Measurements from ENCODE around the gene ARHGAP15.

ARHGAP15 gene

DNA sequence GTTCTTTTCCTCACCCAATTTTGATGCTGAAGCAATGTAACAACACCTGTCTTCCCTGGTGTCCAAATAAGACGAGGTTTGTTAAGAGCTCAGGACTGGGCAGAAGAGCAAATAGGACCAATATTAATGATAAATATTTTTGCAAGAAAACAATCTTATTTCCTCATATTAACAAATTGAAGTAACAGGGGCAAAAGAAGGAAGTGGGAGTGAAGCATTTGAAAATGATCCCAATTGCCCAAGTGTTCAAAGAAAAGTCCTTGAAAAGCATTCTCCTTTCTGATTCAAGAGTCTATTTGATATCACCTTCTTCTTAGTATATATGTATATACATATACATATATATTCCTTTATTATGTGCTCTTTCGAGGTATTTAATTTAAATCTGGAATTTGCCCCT is 418.8 kb downstream of the ARHGAP15 start:
- no peak for DNase-seq

DNA sequence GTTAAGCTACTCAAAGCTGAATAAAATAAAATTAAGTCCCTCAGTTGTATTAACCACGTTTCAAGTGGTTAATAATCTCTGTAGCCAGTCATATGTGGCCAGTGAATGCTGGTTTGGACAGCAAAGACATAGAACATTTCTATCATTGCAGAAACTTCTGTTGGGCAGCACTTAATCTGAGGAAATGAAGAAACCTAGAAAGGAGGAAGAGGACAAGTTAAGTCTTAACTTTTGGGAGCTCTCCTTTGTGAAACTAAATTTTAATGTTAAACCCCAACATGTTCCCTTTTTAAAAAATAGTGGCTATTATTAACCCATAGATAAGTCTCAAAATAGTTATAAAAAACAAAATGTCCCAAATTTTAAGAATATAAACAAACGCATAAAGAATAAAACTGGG is 421.3 kb downstream of the ARHGAP15 start:
- DNase-seq = no peak

DNA sequence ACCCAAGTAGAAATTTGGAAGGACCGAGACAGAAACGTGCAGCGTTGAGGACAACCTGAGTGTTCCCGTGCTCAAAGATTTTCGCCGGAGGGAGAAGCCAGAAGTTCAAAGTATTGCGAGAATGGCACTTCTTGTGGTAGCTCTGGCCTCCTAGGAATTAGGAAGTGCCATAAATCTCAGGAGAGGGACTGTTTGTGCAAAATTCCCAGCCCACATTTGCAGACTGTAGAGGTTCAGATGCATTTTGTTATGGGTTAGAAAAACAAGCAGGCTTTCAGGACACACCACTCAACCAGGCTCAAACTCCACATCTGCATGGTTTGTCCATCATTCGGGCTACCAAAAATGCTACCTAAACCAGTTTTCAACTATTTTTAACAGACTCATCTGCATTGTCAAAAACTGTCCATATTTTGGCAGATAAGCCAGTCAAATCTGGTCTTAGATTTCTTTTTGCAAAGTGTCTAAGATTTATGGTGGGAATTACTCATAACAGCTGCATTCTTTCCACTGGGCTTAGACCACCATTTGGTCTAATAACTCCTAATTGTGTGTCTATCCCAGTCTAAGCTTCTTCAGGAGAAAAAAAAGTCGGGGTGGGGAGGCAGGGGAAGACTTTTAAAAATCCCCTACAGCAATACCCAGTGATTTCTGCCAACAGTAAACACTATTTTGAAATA is 422.9 kb downstream of the ARHGAP15 start:
- DNase-seq = no peak

DNA sequence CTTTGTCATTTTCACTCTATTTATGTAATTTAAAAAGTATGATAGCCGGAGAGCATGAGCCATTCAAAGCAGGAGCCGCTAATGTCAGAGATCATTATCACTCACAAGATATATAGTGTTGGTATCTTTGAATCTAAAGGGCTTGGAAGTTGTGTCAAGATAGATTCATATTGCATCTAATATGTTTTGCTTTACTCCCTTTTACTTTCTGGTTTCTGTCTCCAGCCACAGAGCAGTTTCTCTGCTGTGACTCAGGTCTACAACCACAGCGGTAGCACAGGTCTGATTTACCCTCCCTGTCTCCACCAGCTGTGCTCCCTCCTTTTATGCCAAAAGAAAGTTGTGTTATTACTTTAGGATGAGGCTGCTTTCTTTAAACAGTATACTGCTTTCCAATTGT is 424.0 kb downstream of the ARHGAP15 start:
- no peak for DNase-seq

DNA sequence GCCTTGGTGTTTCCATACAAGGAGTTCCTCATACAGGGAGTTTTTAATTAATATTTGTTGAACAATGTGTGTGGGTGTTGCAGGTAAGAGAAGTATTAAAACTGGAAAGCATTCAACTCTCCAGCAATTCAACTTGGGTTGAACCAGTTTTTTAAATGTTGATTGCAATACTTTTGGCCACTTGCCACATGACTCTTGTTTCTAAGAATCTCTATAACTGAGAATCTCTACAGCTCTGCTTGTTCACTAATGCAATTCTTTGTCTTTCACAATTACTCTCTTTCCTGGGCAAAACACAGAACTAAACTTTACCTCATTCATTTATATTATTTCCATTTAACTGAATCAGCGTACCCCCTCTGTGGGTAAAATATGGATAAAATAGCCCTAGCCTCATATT is 429.4 kb downstream of the ARHGAP15 start:
- no peak for DNase-seq

DNA sequence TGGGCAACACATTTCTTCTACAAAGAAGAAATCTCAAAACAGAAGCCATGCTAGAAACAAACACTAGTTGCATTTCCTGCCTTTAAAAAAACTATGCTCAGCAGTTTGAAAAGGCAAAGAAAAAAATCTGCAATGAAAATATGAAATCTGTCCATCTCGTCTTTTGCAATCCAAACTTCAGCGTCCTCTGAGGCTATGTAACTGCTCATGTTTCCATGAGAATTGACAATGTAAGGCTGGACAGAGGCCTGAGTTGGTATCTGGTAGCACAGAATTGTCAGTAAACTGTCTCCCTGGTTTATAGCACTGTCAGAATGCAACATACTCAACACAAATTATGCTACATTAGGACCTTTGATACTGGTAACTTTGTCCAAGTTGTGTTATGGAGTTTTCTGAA is 429.9 kb downstream of the ARHGAP15 start:
- no peak for DNase-seq

DNA sequence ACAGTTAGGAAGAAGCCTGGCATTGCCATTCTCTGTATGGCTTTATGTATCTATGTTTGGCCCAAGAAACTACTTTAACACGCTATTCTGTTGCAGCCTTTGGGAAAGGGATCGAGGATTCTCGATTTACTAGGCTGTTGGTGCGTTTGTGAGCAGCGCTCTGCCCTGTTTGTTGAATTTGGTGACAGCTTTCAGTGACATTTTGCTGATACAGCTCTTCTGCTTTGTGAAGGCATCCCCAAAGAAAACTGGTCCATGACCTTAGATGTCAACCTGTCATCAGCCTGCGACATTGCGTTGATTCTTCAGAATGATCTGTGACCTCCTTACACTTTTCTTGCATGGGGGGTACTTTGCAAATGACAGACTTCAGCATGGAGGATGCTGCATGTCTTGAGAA is 431.5 kb downstream of the ARHGAP15 start:
- DNase-seq = no peak

DNA sequence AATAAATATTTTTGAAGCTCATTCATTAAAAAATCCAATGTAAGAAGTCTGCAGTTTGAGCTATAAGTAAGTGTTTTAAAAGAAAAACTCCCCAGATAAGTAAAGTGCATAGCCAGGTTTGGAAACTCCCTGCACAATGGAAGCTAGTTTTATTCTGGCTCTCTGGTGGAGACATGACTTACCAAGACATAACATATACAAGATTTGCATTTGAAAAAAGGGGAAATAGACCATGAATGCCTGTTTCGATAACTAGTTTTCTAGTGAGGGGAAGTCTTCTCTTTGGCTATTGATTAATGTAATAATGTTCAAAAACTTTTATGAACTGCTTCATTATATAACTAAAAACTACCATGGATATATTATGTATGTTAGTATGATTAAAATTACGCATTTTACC is 435.2 kb downstream of the ARHGAP15 start:
- no peak for DNase-seq

DNA sequence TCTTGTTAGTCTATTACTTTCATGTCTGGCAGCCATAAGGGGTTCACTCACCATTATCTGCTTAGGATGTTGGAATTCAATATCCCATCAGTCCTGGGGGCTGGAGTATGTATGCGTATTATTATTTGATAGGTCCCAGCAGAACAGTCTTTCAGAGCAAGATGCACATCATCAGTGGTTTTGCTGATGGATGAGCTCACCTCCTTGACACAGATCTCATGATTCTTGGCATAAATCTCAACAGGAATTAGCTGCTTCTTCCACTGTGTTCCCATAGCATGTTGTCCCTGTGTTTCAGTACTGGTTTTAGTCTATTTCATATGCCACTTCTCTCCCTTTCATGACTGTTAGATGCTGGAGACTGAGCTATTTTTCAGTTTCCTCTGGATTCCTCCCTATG is 442.5 kb downstream of the ARHGAP15 start:
- DNase-seq = no peak

DNA sequence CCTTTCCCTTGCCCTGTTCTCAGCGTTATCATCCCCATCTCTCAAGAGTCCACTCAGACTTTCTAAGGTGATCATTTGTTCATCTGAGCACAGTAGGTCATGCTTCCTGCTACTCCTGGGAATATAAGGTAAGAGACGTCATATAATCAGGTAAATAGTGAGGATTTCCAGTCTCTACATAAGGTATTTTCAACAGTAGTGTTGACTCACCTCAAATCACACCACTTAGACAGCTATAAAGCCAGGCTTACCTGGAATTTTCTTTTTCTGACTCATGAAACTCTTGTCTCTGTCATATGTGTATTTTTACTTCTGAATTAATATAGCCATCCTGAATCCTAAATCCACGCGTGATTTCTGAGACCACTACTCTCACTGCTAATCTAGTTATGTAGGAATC is 443.2 kb downstream of the ARHGAP15 start:
- no peak for DNase-seq

DNA sequence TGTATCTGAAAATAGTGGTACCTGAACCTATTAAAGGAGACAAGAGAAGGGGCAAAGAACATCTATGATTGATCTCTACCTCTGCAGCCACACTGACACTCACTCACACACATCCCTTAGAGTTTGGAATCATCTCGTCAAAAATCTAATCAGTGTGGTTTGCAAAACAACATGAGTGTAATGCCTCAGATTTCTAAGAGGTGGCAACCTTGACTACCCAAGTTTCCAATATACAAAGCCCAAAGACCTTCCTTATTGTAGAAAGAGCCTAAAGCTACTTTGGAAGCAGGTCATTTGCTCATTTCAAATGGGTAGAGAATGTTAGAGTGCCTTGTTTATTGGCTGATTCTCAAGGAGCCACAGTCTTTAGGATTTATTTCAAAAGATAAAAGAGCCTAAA is 444.9 kb downstream of the ARHGAP15 start:
- no peak for DNase-seq

DNA sequence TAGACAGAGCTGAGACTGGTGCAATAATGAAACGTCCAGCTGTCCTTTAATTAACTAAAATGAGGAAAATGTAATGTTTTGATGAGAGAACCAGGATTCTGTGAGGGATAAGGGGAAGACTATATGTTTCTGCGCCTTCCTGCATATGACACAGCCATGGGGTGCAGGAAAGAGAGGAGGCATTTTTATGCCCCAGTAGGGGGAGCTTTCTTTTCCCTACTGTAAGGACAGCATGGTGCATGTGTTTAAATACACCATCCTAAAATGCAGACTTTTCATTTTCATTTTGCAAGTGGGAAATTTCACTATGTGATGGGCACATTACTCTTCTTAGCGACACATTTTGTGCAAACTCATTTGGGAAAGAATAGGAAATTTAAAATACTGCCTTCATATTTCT is 446.1 kb downstream of the ARHGAP15 start:
- no peak for DNase-seq

DNA sequence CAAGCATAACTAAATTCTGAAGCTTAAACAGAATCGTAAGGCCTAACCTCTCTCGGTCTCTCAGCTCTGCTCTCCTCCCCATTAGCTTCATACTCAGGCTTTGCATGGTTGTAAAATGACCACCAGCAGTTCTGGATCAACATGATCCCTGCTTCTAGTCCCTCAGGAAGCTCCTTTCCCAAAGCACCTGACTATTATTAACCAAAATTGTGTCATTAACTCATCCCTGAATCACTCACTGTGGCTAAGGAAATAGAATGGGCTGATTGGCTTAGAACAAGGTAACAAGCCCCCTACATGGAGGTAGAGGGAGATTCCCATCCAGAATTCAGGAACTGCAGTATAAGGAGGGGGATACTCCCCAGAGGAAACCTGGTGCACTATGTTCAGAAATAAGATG is 448.3 kb downstream of the ARHGAP15 start:
- no peak for DNase-seq

DNA sequence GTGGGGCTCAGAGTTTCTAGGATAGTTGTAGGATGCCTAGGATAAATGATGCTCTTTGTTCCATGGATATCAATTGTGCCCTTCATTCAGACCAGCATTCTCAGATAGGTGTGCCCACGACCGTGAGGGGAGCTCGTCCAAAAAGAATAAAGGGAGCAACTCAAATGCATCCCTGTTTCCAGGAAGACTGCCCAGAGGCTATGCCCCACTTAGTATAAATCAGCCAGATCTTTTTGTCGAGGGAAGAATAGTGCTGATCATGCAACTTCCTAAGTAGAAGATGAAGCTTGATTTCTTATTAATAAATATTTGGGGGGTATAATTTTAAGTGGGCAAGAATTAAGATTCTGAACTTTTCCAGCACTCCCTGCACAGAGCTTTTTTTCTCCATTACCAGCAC is 450.2 kb downstream of the ARHGAP15 start:
- no peak for DNase-seq

DNA sequence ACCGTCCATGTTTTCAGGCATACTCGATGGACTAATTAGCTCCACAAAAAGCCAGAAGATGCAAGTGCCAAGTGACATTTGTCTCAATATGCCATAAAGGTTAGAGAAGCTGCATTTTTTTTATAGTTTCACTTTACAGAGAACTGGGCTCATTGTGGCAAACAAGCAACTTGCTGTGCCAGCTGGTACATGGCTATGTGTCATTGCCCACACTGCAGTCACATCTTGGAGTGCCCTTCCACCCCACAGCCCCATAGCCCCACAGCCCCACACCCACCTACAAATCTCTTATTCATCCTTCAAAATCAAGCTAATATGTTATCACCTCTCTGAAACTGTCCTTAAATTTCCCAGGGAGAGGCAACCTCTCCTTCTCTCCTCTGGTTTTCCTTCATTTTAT is 451.9 kb downstream of the ARHGAP15 start:
- DNase-seq = no peak

DNA sequence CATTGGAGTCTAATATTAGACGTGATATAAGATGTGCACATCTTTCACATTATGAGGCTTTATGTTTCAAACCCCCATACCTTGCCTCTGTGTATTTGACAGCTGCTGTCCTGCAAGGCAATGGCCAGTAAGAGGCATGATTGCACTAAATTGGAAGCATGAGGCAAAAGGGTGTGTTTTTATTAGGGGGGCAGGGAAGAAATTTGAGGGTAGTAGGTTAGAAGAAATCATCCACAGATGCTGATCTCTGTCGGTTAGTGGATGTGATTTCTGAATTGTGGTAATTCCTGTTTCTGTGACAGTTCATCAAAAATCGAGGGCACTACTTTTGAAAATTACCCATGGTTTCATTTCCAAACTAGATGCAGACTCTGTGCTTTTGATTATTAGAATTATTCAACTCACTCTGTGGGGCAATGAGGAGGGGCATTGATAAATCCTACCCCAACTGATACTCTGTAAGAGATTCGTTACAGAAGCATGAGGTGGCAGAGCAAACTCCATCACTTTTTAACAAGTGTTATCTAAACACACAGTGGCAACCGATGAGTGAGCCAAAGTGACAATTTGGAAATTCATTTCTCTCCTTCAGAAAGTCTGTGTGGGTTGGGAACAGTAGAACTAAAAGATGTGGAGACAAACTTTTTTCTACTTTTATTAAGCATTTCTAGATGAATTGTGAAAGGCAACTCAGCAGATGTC is 453.0 kb downstream of the ARHGAP15 start:
- DNase-seq = no peak

DNA sequence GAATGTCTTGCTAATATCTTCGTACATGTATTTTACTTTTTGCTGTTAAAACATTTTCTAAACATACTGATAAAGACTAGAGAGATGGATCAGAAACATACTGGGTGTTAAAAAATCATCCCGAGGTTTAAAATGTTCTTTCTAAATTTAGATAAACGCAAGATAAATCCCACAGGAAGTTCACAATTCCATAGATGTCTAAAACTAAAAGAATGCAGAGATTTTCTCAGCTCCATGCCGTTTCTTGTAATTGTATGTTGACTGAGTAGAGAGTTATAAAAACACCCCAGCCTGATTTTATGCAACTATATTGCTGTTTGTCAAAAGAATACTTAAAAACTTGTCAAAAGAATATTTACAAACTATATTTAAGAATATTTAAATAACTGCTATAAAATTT is 455.7 kb downstream of the ARHGAP15 start:
- DNase-seq = no peak

DNA sequence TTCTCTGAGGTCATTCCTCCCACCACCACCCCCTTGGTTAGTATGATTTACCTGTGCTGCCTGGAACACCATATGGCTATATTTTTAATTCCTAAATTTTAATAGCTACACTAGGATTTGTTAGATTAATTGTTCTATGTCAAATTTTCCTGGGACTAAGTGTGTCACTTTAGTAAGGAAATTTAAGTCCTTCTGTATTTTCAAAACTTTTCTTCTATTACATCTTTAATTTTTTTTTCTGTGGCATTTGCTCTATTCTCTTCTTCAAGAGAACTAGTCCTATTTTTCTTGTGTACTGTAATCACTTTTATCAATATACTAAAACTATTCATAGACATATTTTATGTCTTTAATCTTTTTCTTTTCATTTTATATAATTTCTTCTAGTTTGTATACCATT is 456.9 kb downstream of the ARHGAP15 start:
- DNase-seq = no peak

DNA sequence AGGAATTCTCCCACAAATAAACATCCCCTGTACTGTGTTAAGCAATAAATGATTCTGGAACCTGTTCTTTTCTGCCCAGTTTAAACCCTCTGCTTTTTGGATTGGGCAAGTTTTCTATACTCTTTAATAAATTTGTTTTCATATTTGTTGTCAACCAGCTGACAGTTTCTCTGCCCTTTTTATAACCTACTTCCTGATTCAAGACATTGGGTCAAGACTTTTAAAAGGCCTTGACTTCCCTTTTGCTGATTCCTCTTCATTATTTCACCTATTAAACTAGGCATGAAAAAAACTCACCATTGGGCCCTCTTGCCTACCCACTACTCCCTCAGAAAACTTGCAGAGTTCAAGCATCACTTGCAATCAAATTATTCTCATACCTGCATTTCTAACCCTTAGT is 459.5 kb downstream of the ARHGAP15 start:
- DNase-seq = no peak

DNA sequence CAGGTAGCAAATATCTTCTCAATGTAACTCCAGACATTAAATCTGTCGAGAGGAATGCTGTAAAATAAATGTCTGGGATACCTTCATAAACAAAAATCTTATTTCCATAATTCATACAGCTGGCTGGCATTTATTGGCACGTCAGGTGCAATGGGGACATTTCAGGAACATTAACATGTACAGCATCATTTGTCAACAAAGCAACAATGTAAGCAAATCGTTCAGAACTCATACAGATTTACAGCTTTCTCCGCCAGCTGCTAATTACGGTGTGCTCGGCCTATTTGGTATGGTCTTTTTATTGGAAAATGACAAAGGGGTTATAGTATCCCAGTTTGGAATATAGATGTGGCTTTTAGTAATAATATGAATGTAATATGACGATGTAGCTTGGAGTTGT is 464.9 kb downstream of the ARHGAP15 start:
- no peak for DNase-seq

DNA sequence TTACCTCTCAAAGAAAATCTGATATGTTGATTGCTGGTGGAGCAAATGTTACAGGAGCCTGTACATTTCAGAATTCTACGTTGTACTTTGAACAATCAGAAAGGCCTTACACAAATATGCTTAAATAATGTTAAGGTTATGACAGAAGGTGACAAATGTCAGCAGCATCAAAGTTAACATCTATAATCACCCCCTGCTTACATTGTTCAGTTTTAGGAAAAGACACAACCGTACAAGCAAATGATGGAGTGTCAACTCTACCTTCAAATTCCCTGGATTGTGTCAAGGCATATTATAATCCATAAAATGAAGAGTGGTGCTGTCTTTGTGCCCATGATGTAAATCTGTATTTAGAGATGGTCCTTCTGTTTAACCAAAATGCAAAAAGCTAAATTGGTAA is 465.5 kb downstream of the ARHGAP15 start:
- no peak for DNase-seq

DNA sequence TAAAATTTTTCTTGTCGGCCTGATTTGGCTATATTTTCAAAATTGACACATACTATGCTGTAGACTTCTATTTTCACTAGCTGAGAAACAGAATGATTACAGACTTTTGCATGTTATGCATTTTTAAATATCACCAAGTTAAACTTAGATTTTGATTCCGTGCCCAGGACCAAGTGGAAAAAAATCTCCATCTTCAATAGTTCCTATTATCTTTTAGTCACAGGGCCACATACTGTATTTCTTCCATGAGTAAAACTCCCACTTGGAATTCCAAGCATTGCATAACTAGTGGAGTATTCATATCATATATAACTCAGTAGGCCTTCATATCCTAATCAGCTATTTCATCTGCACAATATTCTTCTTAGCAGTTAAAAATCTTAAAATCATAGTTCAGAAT is 470.9 kb downstream of the ARHGAP15 start:
- DNase-seq = no peak

DNA sequence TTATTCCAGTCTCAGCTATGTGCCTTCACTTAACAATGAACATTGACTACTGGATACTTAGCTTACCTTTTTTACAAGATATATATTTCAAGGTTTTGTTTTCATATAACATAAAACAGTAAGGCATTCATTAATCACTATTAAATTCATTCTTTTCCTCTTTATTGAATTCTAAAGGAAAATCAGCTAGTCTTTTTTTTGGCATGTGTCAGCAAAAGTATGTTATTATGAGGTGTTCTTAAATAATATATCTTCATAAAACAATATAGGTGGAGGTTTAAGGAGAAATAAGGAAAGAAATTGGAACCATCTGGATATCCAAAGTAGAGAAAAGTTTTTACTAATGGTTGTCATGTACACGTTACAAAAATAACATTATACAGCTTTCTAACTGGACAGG is 472.6 kb downstream of the ARHGAP15 start:
- DNase-seq = no peak

DNA sequence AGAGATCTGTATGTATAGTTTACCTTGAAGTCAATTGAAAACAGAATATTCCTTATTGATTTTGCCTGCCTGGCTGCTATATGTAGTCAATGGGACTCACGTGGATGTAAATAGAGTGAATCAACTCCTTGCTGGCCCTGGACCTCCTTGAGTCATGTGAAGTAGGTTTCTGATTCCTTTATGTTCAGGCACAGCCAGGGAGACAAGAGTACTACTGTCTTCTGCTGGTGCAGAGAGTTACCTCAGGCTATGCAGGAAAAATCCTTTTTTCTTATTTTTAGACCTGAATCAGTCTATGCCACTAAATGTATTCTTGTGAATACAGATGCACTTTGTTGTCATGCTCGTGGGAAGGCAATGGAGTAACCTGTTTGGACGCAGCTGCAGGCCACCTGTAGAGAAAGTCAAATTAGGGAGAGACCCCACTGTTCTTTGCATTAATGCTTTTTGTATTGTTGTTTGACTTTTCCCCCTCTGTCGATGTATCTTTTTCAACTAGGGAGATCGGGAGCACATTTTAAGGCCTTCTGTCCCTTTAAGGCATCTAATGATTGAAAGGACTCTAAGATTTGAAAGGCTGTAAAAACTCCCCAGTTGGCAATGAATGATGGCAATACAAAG is 473.9 kb downstream of the ARHGAP15 start:
- DNase-seq = no peak

Measured in DMS79 (cell line).